Breast epithelium (tissue), 3 donors: ENCODE data around the gene EIF2S1.

Experiments
- POLR2A ChIP-seq: fragments of 450-650 bp; IDR thresholded peaks from one replicate; pipeline ENCODE4 v1.6.1; 2016; ENCODE audit warnings: antibody characterized with exemption, mild to moderate bottlenecking, moderate library complexity
- TF ChIP-seq, protein P1 (sequence below), 3 donors: fragments of 450-650 bp; IDR thresholded peaks; one replicate each; pipeline ENCODE4 v1.5.1; 2016 to 2017; ENCODE audit warnings: antibody characterized with exemption in 3 of 3, mild to moderate bottlenecking in 3 of 3, moderate library complexity in 3 of 3

GRCh38 chr14:67400434-67400833 is 40.3 kb downstream of the EIF2S1 start:
- TF ChIP-seq, protein P1, sequence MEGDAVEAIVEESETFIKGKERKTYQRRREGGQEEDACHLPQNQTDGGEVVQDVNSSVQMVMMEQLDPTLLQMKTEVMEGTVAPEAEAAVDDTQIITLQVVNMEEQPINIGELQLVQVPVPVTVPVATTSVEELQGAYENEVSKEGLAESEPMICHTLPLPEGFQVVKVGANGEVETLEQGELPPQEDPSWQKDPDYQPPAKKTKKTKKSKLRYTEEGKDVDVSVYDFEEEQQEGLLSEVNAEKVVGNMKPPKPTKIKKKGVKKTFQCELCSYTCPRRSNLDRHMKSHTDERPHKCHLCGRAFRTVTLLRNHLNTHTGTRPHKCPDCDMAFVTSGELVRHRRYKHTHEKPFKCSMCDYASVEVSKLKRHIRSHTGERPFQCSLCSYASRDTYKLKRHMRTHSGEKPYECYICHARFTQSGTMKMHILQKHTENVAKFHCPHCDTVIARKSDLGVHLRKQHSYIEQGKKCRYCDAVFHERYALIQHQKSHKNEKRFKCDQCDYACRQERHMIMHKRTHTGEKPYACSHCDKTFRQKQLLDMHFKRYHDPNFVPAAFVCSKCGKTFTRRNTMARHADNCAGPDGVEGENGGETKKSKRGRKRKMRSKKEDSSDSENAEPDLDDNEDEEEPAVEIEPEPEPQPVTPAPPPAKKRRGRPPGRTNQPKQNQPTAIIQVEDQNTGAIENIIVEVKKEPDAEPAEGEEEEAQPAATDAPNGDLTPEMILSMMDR (IDR thresholded peaks at IDR 0.05), result no peak
- TF ChIP-seq POLR2A, result no peak
